VCaP (cell line): ENCODE data around the gene ACOD1.

Experiments used
- H3K27ac ChIP-seq: fragments of 450-650 bp; 2 replicates; pipeline ENCODE4 v1.5.1; 2017
- TF ChIP-seq, protein P1 (sequence below): fragments of 450-650 bp; conservative IDR thresholded peaks from 2 replicates; pipeline ENCODE4 v1.5.1; 2017; ENCODE audit warnings: mild to moderate bottlenecking, moderate library complexity

Gene ACOD1

GRCh38 chr13:76992548-76993001 lies 44.3 kb downstream of the ACOD1 start:
- peak overlapping the region; percentile 85 for H3K27ac ChIP-seq
- TF ChIP-seq, protein P1, sequence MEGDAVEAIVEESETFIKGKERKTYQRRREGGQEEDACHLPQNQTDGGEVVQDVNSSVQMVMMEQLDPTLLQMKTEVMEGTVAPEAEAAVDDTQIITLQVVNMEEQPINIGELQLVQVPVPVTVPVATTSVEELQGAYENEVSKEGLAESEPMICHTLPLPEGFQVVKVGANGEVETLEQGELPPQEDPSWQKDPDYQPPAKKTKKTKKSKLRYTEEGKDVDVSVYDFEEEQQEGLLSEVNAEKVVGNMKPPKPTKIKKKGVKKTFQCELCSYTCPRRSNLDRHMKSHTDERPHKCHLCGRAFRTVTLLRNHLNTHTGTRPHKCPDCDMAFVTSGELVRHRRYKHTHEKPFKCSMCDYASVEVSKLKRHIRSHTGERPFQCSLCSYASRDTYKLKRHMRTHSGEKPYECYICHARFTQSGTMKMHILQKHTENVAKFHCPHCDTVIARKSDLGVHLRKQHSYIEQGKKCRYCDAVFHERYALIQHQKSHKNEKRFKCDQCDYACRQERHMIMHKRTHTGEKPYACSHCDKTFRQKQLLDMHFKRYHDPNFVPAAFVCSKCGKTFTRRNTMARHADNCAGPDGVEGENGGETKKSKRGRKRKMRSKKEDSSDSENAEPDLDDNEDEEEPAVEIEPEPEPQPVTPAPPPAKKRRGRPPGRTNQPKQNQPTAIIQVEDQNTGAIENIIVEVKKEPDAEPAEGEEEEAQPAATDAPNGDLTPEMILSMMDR, result no peak

- TF ChIP-seq, protein P1, result no peak
- peak overlapping the region; percentile 85 for H3K27ac ChIP-seq
These were observed 44.7 kb downstream of the ACOD1 start for GRCh38 chr13:76993021-76993420.

GRCh38 chr13:76993473-76993872 lies 45.2 kb downstream of the ACOD1 start:
- TF ChIP-seq, protein P1, result no peak
- H3K27ac ChIP-seq, result no peak overlapping the region

DNA sequence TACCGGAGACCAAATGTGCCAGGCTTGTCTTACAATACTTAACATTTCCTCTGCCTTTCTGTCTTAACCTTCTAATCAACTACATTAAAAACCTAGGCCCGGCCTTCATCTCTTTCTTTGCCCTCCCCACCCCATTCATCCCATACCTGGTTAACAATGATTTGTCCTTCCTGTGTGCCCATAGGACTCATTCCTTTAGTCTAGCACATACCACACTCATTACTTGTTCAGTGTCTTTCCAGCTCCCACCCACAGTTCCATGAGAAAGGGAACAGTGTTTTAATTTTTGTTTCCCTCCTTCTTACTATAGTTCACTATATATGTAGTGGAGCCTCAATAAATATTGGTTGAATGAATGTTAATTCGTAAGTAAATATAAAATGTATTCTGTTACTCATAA lies 46.0 kb downstream of the ACOD1 start:
- TF ChIP-seq, protein P1, result no peak
- H3K27ac ChIP-seq, result no peak overlapping the region

GRCh38 chr13:77000475-77000874 lies 52.2 kb downstream of the ACOD1 start:
- H3K27ac ChIP-seq, result peak overlapping the region; percentile 73
- TF ChIP-seq, protein P1, result no peak

DNA sequence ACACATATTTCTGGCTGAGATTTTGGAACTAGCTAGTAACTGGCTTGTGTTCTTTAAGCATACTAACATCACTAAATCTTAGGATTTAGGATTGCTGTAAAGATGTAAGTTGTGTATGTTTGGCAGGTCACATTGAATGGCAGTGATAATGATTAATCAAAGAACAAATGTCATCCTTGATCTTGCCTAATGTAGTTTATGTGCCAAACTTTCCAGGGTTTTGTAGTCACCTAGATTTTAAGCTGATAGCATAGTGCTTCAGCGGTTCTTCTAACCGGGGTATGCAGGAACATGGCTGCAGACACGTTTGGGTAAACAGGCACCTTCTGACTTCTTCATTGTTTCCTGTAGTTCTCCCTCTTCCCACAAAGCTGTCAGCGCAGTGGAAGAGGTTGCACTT lies 53.2 kb downstream of the ACOD1 start:
- TF ChIP-seq, protein P1, result no peak

GRCh38 chr13:77001963-77002587 lies 53.8 kb downstream of the ACOD1 start:
- TF ChIP-seq, protein P1, result no peak
- peak overlapping the region; percentile 73 for H3K27ac ChIP-seq

More for the DNA sequence above, 53.2 kb downstream of the ACOD1 start:
- H3K27ac ChIP-seq, result peak overlapping the region; percentile 73
